Neural crest cell (in vitro differentiated cells): ENCODE results near the gene FER. TPM values are rescaled to one million over a fixed set of nuclear protein-coding genes. Genes with fewer than 3 reads are reported as not detected.
"Not testable (repeated sequence)": the region's sequence is repeated elsewhere in the genome, so short reads cannot be mapped to it uniquely, and the experiment has no call there.

ENCODE experiments used
- DNase-seq: peaks from one replicate; pipeline ENCODE4 v3.0.0; 2021; ENCODE audit warnings: low read depth, mixed read lengths, low spot score
- H3K27ac Mint-ChIP-seq: one replicate; pipeline ENCODE4 v1.8.0; 2021; ENCODE audit warnings: mild to moderate bottlenecking, mixed read lengths; ENCODE audit not compliant: unreplicated experiment
- H3K27me3 Mint-ChIP-seq: 2 replicates; pipeline ENCODE4 v1.8.0; 2021; ENCODE audit warnings: low read depth, mild to moderate bottlenecking, mixed read lengths
- H3K36me3 Mint-ChIP-seq: 2 replicates; pipeline ENCODE4 v1.8.0; 2021; ENCODE audit warnings: low read depth, mild to moderate bottlenecking, mixed read lengths
- H3K4me1 Mint-ChIP-seq: 2 replicates; pipeline ENCODE4 v1.8.0; 2021; ENCODE audit warnings: mixed read lengths
- H3K4me3 Mint-ChIP-seq: one replicate; pipeline ENCODE4 v1.8.0; 2021; ENCODE audit warnings: mild to moderate bottlenecking, mixed read lengths
- H3K9me3 Mint-ChIP-seq: 2 replicates; pipeline ENCODE4 v1.8.0; 2021; ENCODE audit warnings: mixed read lengths
- CTCF ChIP-seq: fragments of 200-600 bp; sonication (generic); conservative IDR thresholded peaks from 2 replicates; pipeline ENCODE4 v1.5.0; 2021; ENCODE audit warnings: antibody characterized with exemption, mild to moderate bottlenecking
- total RNA-seq: library from RNA; stranded (reverse); gene quantifications from 2 replicates; pipeline ENCODE4 v1.2.1, GENCODE V29; 2021

Gene FER
- total RNA-seq, 1 donor from 2014 or later: 25.4 TPM

GRCh38 chr5:108898707-108899106 lies 151.0 kb downstream of the FER start:
- Mint-ChIP-seq H3K27me3 (no peaks in the 10 kb centered on the region), H3K4me1 (peaks cover under 1% of the 10 kb centered on the region), H3K4me3 (no peak overlapping the region), H3K9me3 (no peaks in the 10 kb centered on the region), H3K36me3 (peaks cover 7% of the 10 kb centered on the region), H3K27ac (peak overlapping the region; percentile 45)
- no peak for DNase-seq
- TF ChIP-seq CTCF: no peak

GRCh38 chr5:108899244-108899643 lies 151.5 kb downstream of the FER start:
- not testable (repeated sequence) for H3K4me1 Mint-ChIP-seq, H3K27me3 Mint-ChIP-seq, H3K9me3 Mint-ChIP-seq, H3K36me3 Mint-ChIP-seq, DNase-seq, H3K4me3 Mint-ChIP-seq
- H3K27ac Mint-ChIP-seq: peak overlapping the region; percentile 66

GRCh38 chr5:108900668-108901067 lies 153.0 kb downstream of the FER start:
- H3K4me1 Mint-ChIP-seq: no peaks in the 10 kb centered on the region
- peaks cover 3% of the 10 kb centered on the region for H3K36me3 Mint-ChIP-seq
- no peak overlapping the region for H3K4me3 Mint-ChIP-seq
- DNase-seq: no peak
- no peaks in the 10 kb centered on the region for H3K9me3 Mint-ChIP-seq
- H3K27ac Mint-ChIP-seq: no peak overlapping the region
- H3K27me3 Mint-ChIP-seq: no peaks in the 10 kb centered on the region
- no peak for TF ChIP-seq CTCF

GRCh38 chr5:108905805-108906204 lies 158.1 kb downstream of the FER start:
- Mint-ChIP-seq H3K27me3 (no peaks in the 10 kb centered on the region), H3K27ac (no peak overlapping the region), H3K9me3 (no peaks in the 10 kb centered on the region), H3K4me3 (no peak overlapping the region), H3K36me3 (peaks cover 4% of the 10 kb centered on the region), H3K4me1 (no peaks in the 10 kb centered on the region)
- no peak for TF ChIP-seq CTCF
- DNase-seq: no peak

- TF ChIP-seq CTCF: no peak
- Mint-ChIP-seq H3K4me3 (no peak overlapping the region), H3K36me3 (peaks cover 14% of the 10 kb centered on the region), H3K9me3 (no peaks in the 10 kb centered on the region), H3K27ac (no peak overlapping the region), H3K27me3 (no peaks in the 10 kb centered on the region), H3K4me1 (no peaks in the 10 kb centered on the region)
- DNase-seq: no peak
Measured at GRCh38 chr5:108910627-108911026, 162.9 kb downstream of the FER start.

GRCh38 chr5:108911055-108911454 lies 163.4 kb downstream of the FER start:
- no peaks in the 10 kb centered on the region for H3K27me3 Mint-ChIP-seq
- TF ChIP-seq CTCF: no peak
- no peak overlapping the region for H3K4me3 Mint-ChIP-seq
- H3K36me3 Mint-ChIP-seq: peaks cover 14% of the 10 kb centered on the region
- H3K4me1 Mint-ChIP-seq: no peaks in the 10 kb centered on the region
- no peak for DNase-seq
- no peak overlapping the region for H3K27ac Mint-ChIP-seq
- H3K9me3 Mint-ChIP-seq: no peaks in the 10 kb centered on the region
